IMR-90 (cell line): ENCODE results near the gene KCNK7. TPM values are rescaled to one million over a fixed set of nuclear protein-coding genes. Genes with fewer than 3 reads are reported as not detected.

Source experiments
- ATAC-seq: fragments of 200-7000 bp; cut with Tn5 transposase; 2 replicates; pipeline ENCODE4 v1.9.1; 2020; ENCODE audit warnings: low read depth, mild to moderate bottlenecking, moderate library complexity
- BruUV-seq: library from RNA; stranded (reverse); fragments of 400-500 nt; replicated peaks from 2 replicates; lab custom pipeline; 2021; lab: Mats Ljungman, UMichigan
- CTCF ChIA-PET: fragments of 300-600 bp; formaldehyde crosslinking; extraction: SDS; loops from one replicate; lab custom pipeline; 2021; ENCODE audit warnings: antibody characterized with exemption; lab: Yijun Ruan, JAX
- POLR2A ChIA-PET: fragments of 300-600 bp; sonication (Branson Sonifier 250); formaldehyde crosslinking; loops from one replicate; lab custom pipeline; 2022; ENCODE audit warnings: antibody characterized with exemption; ENCODE audit not compliant: unreplicated experiment; lab: Charles Lee
- DNase-seq: peaks from one replicate; pipeline ENCODE4 v3.0.0; 2013
- H2AFZ ChIP-seq: replicated peaks from 2 replicates; pipeline ENCODE3; 2013; ENCODE audit warnings: low read length, mild to moderate bottlenecking; ENCODE audit not compliant: poor library complexity
- H2AK5ac ChIP-seq: 2 replicates; pipeline ENCODE4 v1.6.1; 2013; ENCODE audit warnings: low read depth, low read length, inconsistent platforms
- H2AK9ac ChIP-seq: replicated peaks from 2 replicates; pipeline ENCODE3; 2013; ENCODE audit warnings: mild to moderate bottlenecking, low read depth, low read length, moderate library complexity; ENCODE audit not compliant: poor library complexity
- H2BK120ac ChIP-seq: 2 replicates; pipeline ENCODE4 v1.6.1; 2013; ENCODE audit warnings: low read depth, low read length, inconsistent platforms
- H2BK15ac ChIP-seq: 3 replicates; pipeline ENCODE4 v1.6.1; 2013; ENCODE audit warnings: low read depth, low read length, inconsistent platforms
- H2BK20ac ChIP-seq: 2 replicates; pipeline ENCODE4 v1.6.1; 2013; ENCODE audit warnings: low read depth, mild to moderate bottlenecking, inconsistent platforms, low read length, moderate library complexity
- H2BK5ac ChIP-seq: 2 replicates; pipeline ENCODE4 v1.6.1; 2013; ENCODE audit warnings: mild to moderate bottlenecking, low read depth, low read length, inconsistent platforms; ENCODE audit not compliant: poor library complexity, severe bottlenecking
- H3K14ac ChIP-seq: replicated peaks from 2 replicates; pipeline ENCODE4 v1.6.1; 2013; ENCODE audit warnings: low read depth, low read length, inconsistent platforms
- H3K18ac ChIP-seq: 2 replicates; pipeline ENCODE4 v1.6.1; 2013; ENCODE audit warnings: low read depth, low read length, control low read depth
- H3K23ac ChIP-seq: 2 replicates; pipeline ENCODE4 v1.6.1; 2013; ENCODE audit warnings: low read depth, low read length, inconsistent platforms
- H3K27ac ChIP-seq: 2 replicates; pipeline ENCODE4 v1.5.1; 2013; ENCODE audit warnings: mild to moderate bottlenecking, control low read depth, low read length; ENCODE audit not compliant: insufficient read depth
- H3K27me3 ChIP-seq: 2 replicates; pipeline ENCODE4 v1.6.1; 2013; ENCODE audit warnings: low read length; ENCODE audit not compliant: control insufficient read depth, insufficient read depth
- H3K36me3 ChIP-seq: 2 replicates; pipeline ENCODE4 v1.6.1; 2013; ENCODE audit warnings: low read length, mixed read lengths; ENCODE audit not compliant: control insufficient read depth, insufficient read depth
- H3K4ac ChIP-seq: 2 replicates; pipeline ENCODE4 v1.6.1; 2013; ENCODE audit warnings: low read depth, low read length, inconsistent platforms
- H3K4me1 ChIP-seq: 2 replicates; pipeline ENCODE4 v1.6.1; 2013; ENCODE audit warnings: low read length, mixed read lengths; ENCODE audit not compliant: control insufficient read depth, insufficient read depth
- H3K4me2 ChIP-seq: 2 replicates; pipeline ENCODE4 v1.6.1; 2013; ENCODE audit warnings: low read depth, mild to moderate bottlenecking, control low read depth, low read length, moderate library complexity
- H3K4me3 ChIP-seq: 2 replicates; pipeline ENCODE4 v1.5.1; 2013; ENCODE audit warnings: low read depth, mild to moderate bottlenecking, control low read depth, low read length, moderate library complexity; ENCODE audit not compliant: insufficient read depth
- H3K56ac ChIP-seq: 2 replicates; pipeline ENCODE4 v1.6.1; 2013; ENCODE audit warnings: low read length, inconsistent platforms; ENCODE audit not compliant: insufficient read depth; ENCODE audit errors: extremely low read depth
- H3K79me1 ChIP-seq, 2 experiments: 2 replicates each; pipeline ENCODE4 v1.6.1; 2013; ENCODE audit warnings: low read length in 2 of 2, inconsistent platforms in 1 of 2, low read depth in 1 of 2
- H3K9ac ChIP-seq: 2 replicates; pipeline ENCODE4 v1.6.1; 2013; ENCODE audit warnings: low read depth, low read length, control low read depth
- H3K9me1 ChIP-seq: 2 replicates; pipeline ENCODE4 v1.6.1; 2013; ENCODE audit warnings: low read length, inconsistent platforms; ENCODE audit not compliant: insufficient read depth
- H3K9me3 ChIP-seq: 2 replicates; pipeline ENCODE4 v1.6.1; 2013; ENCODE audit warnings: low read length; ENCODE audit not compliant: control insufficient read depth, insufficient read depth
- H4K20me1 ChIP-seq: 2 replicates; pipeline ENCODE4 v1.6.1; 2013; ENCODE audit warnings: low read length, inconsistent platforms; ENCODE audit not compliant: insufficient read depth
- H4K5ac ChIP-seq: 2 replicates; pipeline ENCODE4 v1.6.1; 2013; ENCODE audit warnings: mild to moderate bottlenecking, low read depth, low read length, control low read depth
- H4K8ac ChIP-seq, 2 experiments: 2 replicates each; pipeline ENCODE4 v1.6.1; 2013; ENCODE audit warnings: low read depth in 2 of 2, low read length in 2 of 2, control low read depth in 1 of 2, inconsistent platforms in 1 of 2
- H4K91ac ChIP-seq: 2 replicates; pipeline ENCODE4 v1.6.1; 2013; ENCODE audit warnings: low read depth, low read length, inconsistent platforms; ENCODE audit not compliant: insufficient read depth
- BHLHE40 ChIP-seq: fragments of 150-350 bp; IDR thresholded peaks from 2 replicates; pipeline ENCODE4 v1.6.1; 2016; ENCODE audit warnings: mild to moderate bottlenecking, low read depth, low read length
- CEBPB ChIP-seq: IDR thresholded peaks from 2 replicates; pipeline ENCODE4 v1.6.1; 2012; ENCODE audit warnings: low read depth, low read length, improper control_type of control experiment
- CHD1 ChIP-seq: IDR thresholded peaks from 2 replicates; pipeline ENCODE4 v1.6.1; 2012; ENCODE audit warnings: low read depth, low read length, improper control_type of control experiment
- CTCF ChIP-seq: conservative IDR thresholded peaks from 2 replicates; pipeline ENCODE4 v1.5.1; 2012; ENCODE audit warnings: mild to moderate bottlenecking, low read depth, low read length, improper control_type of control experiment
- ELK1 ChIP-seq: fragments of 150-350 bp; IDR thresholded peaks from 2 replicates; pipeline ENCODE4 v1.6.1; 2016; ENCODE audit warnings: low read depth, mild to moderate bottlenecking, low read length, moderate library complexity, borderline replicate concordance
- FOS ChIP-seq: fragments of 150-350 bp; IDR thresholded peaks from 2 replicates; pipeline ENCODE4 v1.6.1; 2016; ENCODE audit warnings: low read depth, low read length
- MAFK ChIP-seq: IDR thresholded peaks from 2 replicates; pipeline ENCODE4 v1.6.1; 2012; ENCODE audit warnings: low read depth, low read length, improper control_type of control experiment
- MAZ ChIP-seq: IDR thresholded peaks from 2 replicates; pipeline ENCODE4 v1.6.1; 2012; ENCODE audit warnings: low read depth, mild to moderate bottlenecking, low read length, improper control_type of control experiment, moderate library complexity, borderline replicate concordance
- MXI1 ChIP-seq: IDR thresholded peaks from 2 replicates; pipeline ENCODE4 v1.6.1; 2012; ENCODE audit warnings: low read depth, mild to moderate bottlenecking, low read length, moderate library complexity, borderline replicate concordance
- NFE2L2 ChIP-seq: fragments of 150-350 bp; IDR thresholded peaks from 2 replicates; pipeline ENCODE4 v1.6.1; 2016; ENCODE audit warnings: low read depth, mild to moderate bottlenecking, low read length
- POLR2A ChIP-seq: IDR thresholded peaks from 2 replicates; pipeline ENCODE4 v1.6.1; 2012; ENCODE audit warnings: mild to moderate bottlenecking, low read depth, low read length
- RAD21 ChIP-seq: IDR thresholded peaks from 2 replicates; pipeline ENCODE4 v1.6.1; 2012; ENCODE audit warnings: low read length, improper control_type of control experiment
- RCOR1 ChIP-seq: IDR thresholded peaks from 2 replicates; pipeline ENCODE4 v1.6.1; 2012; ENCODE audit warnings: mild to moderate bottlenecking, low read length, improper control_type of control experiment; ENCODE audit not compliant: insufficient replicate concordance
- RFX5 ChIP-seq: IDR thresholded peaks from 2 replicates; pipeline ENCODE4 v1.8.0; 2012; ENCODE audit warnings: low read depth, mild to moderate bottlenecking, low read length, moderate library complexity
- SMC3 ChIP-seq: fragments of 150-350 bp; IDR thresholded peaks from 2 replicates; pipeline ENCODE4 v1.6.1; 2016; ENCODE audit warnings: low read depth, mild to moderate bottlenecking, antibody characterized with exemption, low read length, moderate library complexity
- USF2 ChIP-seq: fragments of 150-350 bp; IDR thresholded peaks from 2 replicates; pipeline ENCODE4 v1.6.1; 2017; ENCODE audit warnings: mild to moderate bottlenecking, antibody characterized with exemption, low read length, low read depth
- WGBS, 2 experiments: methylation state at CpG; one replicate each; pipeline versions ENCODE4 v1.1.5 to v1.1.7; 2013; ENCODE audit warnings: missing lambda C conversion rate in 2 of 2; ENCODE audit not compliant: insufficient read length in 1 of 2; ENCODE audit errors: extremely low coverage in 2 of 2; 5-methylcytosine and 5-hydroxymethylcytosine counted together
- dilution Hi-C: fragments of 300-500 bp; cut with HindIII; formaldehyde crosslinking; loops from one replicate; pipeline ENCODE4 v1.14.3; 2018; ENCODE audit warnings: low sequenced_read_pairs; ENCODE audit not compliant: unreplicated experiment
- in situ Hi-C: fragments of 300-500 bp; cut with MboI; formaldehyde crosslinking; loops from 3 replicates; pipeline ENCODE4 v1.14.3; 2019; ENCODE audit warnings: low sequenced_read_pairs, inconsistent platforms, mixed read lengths
- intact Hi-C: fragments of 100-400 bp; cut with micrococcal nuclease; formaldehyde crosslinking; loops from 2 replicates; pipeline ENCODE4 v1.10.0; 2022
- polyA plus RNA-seq, 3 experiments: library from polyadenylated mRNA; depleted of rRNA; stranded (reverse); fragments of >200 nt; gene quantifications; 2 replicates each; pipeline ENCODE4 v1.2.3, GENCODE V29; 2012; ENCODE audit warnings: low replicate concordance in 1 of 3
- total RNA-seq: library from RNA; depleted of rRNA; stranded (reverse); fragments of >200 nt; gene quantifications from 2 replicates; pipeline ENCODE4 v1.2.3, GENCODE V29; 2012

Gene KCNK7
- total and polyA plus RNA-seq, 2 of the 4 experiments (the other 2 are of a cell fraction): 0.09 TPM; not detected in 1

GRCh38 chr11:65621460-65621859 lies 25.9 kb upstream of the KCNK7 start:
- intact Hi-C loops: no loop called here
- no TSS peak for BruUV-seq
- dilution Hi-C loops: no loop called here

More at GRCh38 chr11:65621460-65621859, 25.9 kb upstream of the KCNK7 start:
- POLR2A ChIA-PET: interaction anchor here (0.5 kb wide), 1 partner anchor 15 kb away, joined by 8 read pairs; no protein-coding TSS in a partner anchor
- Histone ChIP-seq H3K27ac (no peak overlapping the region), H3K56ac (no peak overlapping the region), H3K18ac (no peak overlapping the region), H3K14ac (no peak overlapping the region), H2BK20ac (no peak overlapping the region), H4K5ac (no peak overlapping the region), H2AK9ac (no peak overlapping the region), H3K79me1 (peaks cover 17 to 34% of the 10 kb centered on the region in 2 experiments), H3K23ac (no peak overlapping the region), H3K27me3 (no peaks in the 10 kb centered on the region), H3K36me3 (peaks cover 75% of the 10 kb centered on the region), H3K9me3 (no peaks in the 10 kb centered on the region), H4K8ac (no peak overlapping the region), H2AK5ac (no peak overlapping the region), H3K4me3 (no peak overlapping the region), H2BK15ac (no peak overlapping the region), H3K4me1 (peaks cover 3% of the 10 kb centered on the region; the same call in 1 of the 2 replicates), H2AFZ (no peak overlapping the region), H3K9ac (no peak overlapping the region), H3K4ac (no peak overlapping the region), H2BK120ac (no peak overlapping the region), H3K9me1 (no peaks in the 10 kb centered on the region), H3K4me2 (no peak overlapping the region), H2BK5ac (no peak overlapping the region), H4K20me1 (peaks cover 17% of the 10 kb centered on the region; the same call in 1 of the 2 replicates), H4K91ac (no peak overlapping the region)
- no peak for TF ChIP-seq BHLHE40
- no peak for TF ChIP-seq MXI1
- TF ChIP-seq RCOR1: no peak
- no peak for TF ChIP-seq ELK1
- no peak for TF ChIP-seq NFE2L2
- TF ChIP-seq RFX5: no peak
- TF ChIP-seq CHD1: no peak
- TF ChIP-seq FOS: no peak
- TF ChIP-seq MAFK: no peak
- TF ChIP-seq CTCF: no peak
- TF ChIP-seq CEBPB: no peak
- no peak for TF ChIP-seq MAZ
- TF ChIP-seq RAD21: no peak
- no peak for TF ChIP-seq SMC3
- no peak for TF ChIP-seq POLR2A
- no peak for TF ChIP-seq USF2
- ATAC-seq (no peak), DNase-seq (no peak)
- CTCF ChIA-PET: no interaction called here
- 97% methylated on average over 5 of the region's 14 CpGs; no CpG with 5 or more reads in 1 of the 2 experiments for WGBS, 2 experiments
- in situ Hi-C loops: no loop called here
